ENCODE measurements around the gene FEZF1.

Gene FEZF1

DNA sequence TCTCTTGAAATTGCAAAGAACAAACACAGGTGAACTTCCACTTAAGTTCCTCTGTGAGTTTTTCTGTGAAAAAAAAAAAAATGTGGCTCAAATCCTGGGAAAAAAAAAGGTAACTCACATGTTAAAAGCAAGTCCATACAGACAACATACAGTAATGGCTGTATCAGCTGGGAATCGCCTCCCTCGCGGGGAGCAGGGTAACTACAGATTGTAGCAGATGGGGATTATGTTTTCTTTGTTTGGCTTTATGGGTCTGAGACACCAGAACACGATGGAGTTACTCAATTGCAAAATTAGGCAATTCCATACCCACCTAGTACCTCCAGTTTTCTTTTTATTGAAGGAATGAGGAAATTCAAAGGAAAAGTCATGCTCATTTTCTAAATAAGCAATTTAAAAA is 42.3 kb downstream of the FEZF1 start:
- no peak for DNase-seq (ENCODE audit: low spot score)

DNA sequence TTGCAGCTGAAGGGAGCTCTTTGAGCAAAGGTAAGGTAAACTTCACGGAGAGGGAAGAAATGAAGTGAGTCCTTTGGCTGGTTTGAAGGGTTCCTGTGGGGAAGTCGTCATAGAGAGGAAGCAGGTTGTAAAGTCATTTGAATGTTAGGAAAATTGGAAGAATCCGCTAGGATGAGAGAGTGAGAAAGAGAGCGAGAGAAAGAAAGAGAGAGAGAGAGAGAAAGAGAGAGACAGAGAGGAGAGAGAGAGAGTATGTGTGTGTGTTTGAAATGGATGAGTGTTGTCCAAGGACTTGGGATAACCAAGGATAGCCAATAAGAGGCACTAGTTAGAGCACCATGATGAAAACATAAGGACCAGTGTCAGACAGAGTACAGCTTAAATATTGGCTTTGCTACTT is 43.1 kb downstream of the FEZF1 start:
- no peak for DNase-seq (ENCODE audit: low spot score)

DNA sequence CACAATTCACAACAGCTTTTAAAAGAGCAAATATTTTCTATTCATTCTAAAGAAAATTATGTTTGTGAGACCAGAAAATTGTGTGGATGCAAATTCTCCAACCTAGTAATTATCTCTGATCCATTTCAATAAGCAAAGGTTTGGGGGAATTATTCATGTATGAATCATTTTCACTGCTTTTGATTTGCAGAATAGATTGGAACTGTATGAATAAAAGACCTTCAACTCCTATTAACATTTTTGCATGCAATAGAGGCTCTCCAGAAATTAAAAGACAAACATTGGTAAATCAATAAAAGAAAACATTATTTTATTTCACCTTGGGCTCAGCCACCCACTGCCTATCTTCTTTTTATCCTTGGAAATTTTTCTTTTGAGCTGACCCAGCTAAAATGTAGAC is 43.5 kb downstream of the FEZF1 start:
- no peak for DNase-seq (ENCODE audit: low spot score)

DNA sequence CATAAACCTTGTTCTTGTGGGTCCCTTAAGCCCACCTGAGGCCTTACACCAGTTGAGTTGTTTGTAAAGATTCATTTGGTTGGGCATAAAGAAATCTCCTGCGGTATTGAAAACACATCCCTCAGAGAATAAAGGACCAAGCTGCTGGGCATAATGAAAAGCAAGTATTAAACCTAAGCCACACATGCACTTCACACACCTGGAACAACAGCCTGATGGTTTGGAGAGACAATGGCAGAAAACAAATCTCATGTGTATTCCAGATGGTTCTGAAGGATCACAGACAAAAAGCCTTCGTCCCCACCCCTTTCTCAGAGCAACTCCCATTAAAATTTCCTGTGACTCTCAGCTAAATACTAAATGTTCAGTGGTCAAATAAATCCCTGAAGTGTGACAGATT is 44.2 kb downstream of the FEZF1 start:
- DNase-seq (ENCODE audit: low spot score) = no peak

DNA sequence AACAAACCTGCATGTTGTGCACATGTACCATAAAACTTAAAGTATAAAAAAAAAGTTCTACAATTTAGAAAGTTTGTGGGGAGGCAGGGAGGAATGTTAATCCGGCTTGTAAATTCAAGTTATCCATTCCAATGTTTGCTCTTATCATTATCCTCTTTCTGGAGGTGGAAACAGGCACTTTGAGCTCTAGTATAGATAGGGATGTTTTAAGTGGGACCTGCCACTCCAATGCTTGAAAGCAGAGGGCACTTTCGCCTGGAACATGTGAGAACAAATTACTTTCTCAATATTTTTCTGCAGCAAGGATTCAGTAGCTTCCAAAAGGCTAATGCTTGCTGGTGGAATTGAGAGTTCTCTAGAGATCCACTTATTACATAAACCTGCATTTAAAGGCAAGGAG is 45.6 kb downstream of the FEZF1 start:
- no peak for DNase-seq (ENCODE audit: low spot score)

DNA sequence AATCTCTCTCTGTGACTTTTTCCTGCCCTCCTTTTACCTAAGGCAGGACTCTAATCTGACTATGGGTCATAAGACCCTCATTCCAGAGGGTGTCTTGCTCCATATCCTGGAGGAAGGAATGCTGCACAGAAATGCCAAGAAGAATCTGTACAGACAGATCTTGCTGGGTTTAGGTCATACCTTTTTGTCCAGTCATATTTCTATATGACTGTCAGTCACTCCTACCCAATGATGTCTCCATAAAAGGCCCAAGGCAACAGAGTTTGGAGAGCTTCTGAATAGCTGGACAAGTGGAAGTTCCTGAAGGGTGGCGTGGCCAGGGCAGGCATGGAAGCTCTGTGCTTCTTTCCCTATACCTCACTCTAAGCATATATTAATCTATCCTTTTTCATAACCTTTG is 47.5 kb downstream of the FEZF1 start:
- DNase-seq (ENCODE audit: low spot score) = no peak

DNA sequence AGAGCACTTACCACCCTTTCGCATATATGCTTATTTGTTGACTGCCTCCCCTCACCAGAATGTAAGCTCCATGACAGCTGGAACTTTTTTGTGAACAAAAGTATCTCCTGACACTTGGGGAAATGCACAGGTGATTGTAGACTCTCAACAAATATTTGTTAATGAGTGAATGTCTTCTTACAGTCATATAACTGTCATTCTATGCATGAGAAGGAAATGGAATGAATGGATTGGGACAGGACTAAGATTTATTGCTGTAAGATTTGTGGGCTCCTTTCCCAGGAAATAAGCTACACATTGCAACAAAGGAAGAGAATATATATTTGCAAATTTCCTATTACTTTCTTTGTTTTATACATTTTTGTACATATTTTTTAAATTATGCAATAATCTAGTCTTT is 48.5 kb downstream of the FEZF1 start:
- DNase-seq (ENCODE audit: low spot score) = no peak

DNA sequence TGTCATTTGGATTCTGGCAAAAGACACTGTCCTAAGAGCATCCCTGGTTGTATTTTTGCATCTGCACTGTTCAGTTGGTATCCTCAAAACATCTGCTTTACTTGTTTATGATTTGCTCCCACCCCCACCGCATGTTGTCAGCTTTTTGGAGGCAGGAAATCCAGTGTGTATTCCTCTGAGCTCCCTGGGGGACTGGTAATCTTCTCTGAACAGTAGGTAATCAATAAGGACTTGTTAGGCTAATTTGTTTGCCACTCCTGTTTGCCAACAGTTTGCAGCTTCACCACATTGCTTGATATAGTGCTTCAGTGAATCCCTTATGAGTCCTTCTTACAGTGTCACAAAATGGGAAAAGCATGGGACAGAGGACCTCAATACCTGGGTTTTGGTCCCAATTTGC is 49.1 kb downstream of the FEZF1 start:
- no peak for DNase-seq (ENCODE audit: low spot score)
